Endothelial cell of umbilical vein (primary cell): ENCODE measurements around the gene PSIP1. TPM values are rescaled to one million over a fixed set of nuclear protein-coding genes. Genes with fewer than 3 reads are reported as not detected.

Experiments used
- BruUV-seq: library from RNA; stranded (reverse); fragments of 400-500 nt; replicated peaks from 2 replicates; lab custom pipeline; 2021; lab: Mats Ljungman, UMichigan
- CTCF ChIA-PET: fragments of 300-600, 350-600 bp; sonication (Branson Sonifier 250); formaldehyde crosslinking; loops from one replicate; lab custom pipeline; 2021; ENCODE audit warnings: antibody characterized with exemption, inconsistent platforms; lab: Charles Lee
- POLR2A ChIA-PET: fragments of 300-600, 350-600 bp; sonication (Branson Sonifier 250); formaldehyde crosslinking; loops from one replicate; lab custom pipeline; 2021; ENCODE audit warnings: antibody characterized with exemption, inconsistent platforms; lab: Charles Lee
- DNase-seq: peaks from one replicate; pipeline ENCODE4 v3.0.0-alpha.2; 2011; ENCODE audit warnings: low read depth, low spot score
- FAIRE-seq: peaks from 2 replicates; lab custom pipeline; 2011; peaks lifted over from hg19 to GRCh38; lab: Jason Lieb, UNC
- H2AFZ ChIP-seq: 2 replicates; pipeline ENCODE4 v1.6.0; 2012; ENCODE audit warnings: low read depth, low read length, control low read depth, inconsistent platforms
- H3K27ac ChIP-seq: 2 replicates; pipeline ENCODE4 v1.5.1; 2011; ENCODE audit warnings: low read depth, mild to moderate bottlenecking, control low read depth, low read length, moderate library complexity; ENCODE audit not compliant: insufficient read depth
- H3K27me3 ChIP-seq, 2 experiments: 2 replicates each; pipeline versions ENCODE4 v1.6.0 to v1.6.1; 2011; ENCODE audit warnings: low read length in 2 of 2, mixed read lengths in 1 of 2; ENCODE audit not compliant: control insufficient read depth in 2 of 2, insufficient read depth in 2 of 2
- H3K36me3 ChIP-seq, 2 experiments: 2 replicates in 1 of 2; 3 replicates in 1 of 2; pipeline ENCODE4 v1.5.1; 2011; ENCODE audit warnings: low read length in 2 of 2, mild to moderate bottlenecking in 1 of 2, moderate library complexity in 1 of 2; ENCODE audit not compliant: control insufficient read depth in 2 of 2, insufficient read depth in 2 of 2; ENCODE audit errors: extremely low read depth in 1 of 2
- H3K4me1 ChIP-seq: 3 replicates; pipeline ENCODE4 v1.5.1; 2011; ENCODE audit warnings: mild to moderate bottlenecking, low read length; ENCODE audit not compliant: control insufficient read depth, insufficient read depth; ENCODE audit errors: extremely low read depth
- H3K4me2 ChIP-seq: 2 replicates; pipeline ENCODE4 v1.6.1; 2011; ENCODE audit warnings: low read length, control low read depth, mixed read lengths; ENCODE audit not compliant: insufficient read depth
- H3K4me3 ChIP-seq, 3 experiments: fragments of 200-600 bp in 1 of 3; sonication (generic), shearing (Covaris generic) in 1 of 3; replicated peaks in 1 of 3; 2 replicates each; pipeline ENCODE4 v1.5.1; 2011 to 2016; ENCODE audit warnings: control low read depth in 3 of 3, low read length in 3 of 3, mild to moderate bottlenecking in 2 of 3, inconsistent platforms in 1 of 3, low read depth in 1 of 3, moderate library complexity in 1 of 3; ENCODE audit not compliant: insufficient read depth in 1 of 3
- H3K79me2 ChIP-seq: 2 replicates; pipeline ENCODE4 v1.6.0; 2012; ENCODE audit warnings: low read length, inconsistent platforms; ENCODE audit not compliant: control insufficient read depth, insufficient read depth
- H3K9ac ChIP-seq: replicated peaks from 2 replicates; pipeline ENCODE3; 2011; ENCODE audit warnings: low read length, control low read depth; ENCODE audit not compliant: insufficient read depth; ENCODE audit errors: extremely low read depth
- H3K9me1 ChIP-seq: replicated peaks from 3 replicates; pipeline ENCODE4 v1.6.0; 2011; ENCODE audit warnings: mild to moderate bottlenecking, low read length; ENCODE audit not compliant: control insufficient read depth, insufficient read depth; ENCODE audit errors: extremely low read depth
- H3K9me3 ChIP-seq: replicated peaks from 2 replicates; pipeline ENCODE4 v1.5.1; 2012; ENCODE audit warnings: low read length, inconsistent platforms; ENCODE audit not compliant: control insufficient read depth, insufficient read depth
- H4K20me1 ChIP-seq: replicated peaks from 2 replicates; pipeline ENCODE3; 2011; ENCODE audit warnings: mild to moderate bottlenecking, low read length; ENCODE audit not compliant: control insufficient read depth, insufficient read depth; ENCODE audit errors: extremely low read depth
- CTCF ChIP-seq, 2 donors: IDR thresholded peaks; 1 replicate in 1 of 2; 2 replicates in 1 of 2; pipeline ENCODE4 v1.5.1; 2011; ENCODE audit warnings: low read length in 2 of 2, mild to moderate bottlenecking in 2 of 2, moderate library complexity in 2 of 2, control low read depth in 1 of 2, inconsistent platforms in 1 of 2, low read depth in 1 of 2; ENCODE audit not compliant: insufficient read depth in 1 of 2; ENCODE audit errors: extremely low read depth in 1 of 2
- EZH2 ChIP-seq: IDR thresholded peaks from 2 replicates; pipeline ENCODE4 v1.6.1; 2012; ENCODE audit warnings: borderline replicate concordance, low read depth, mild to moderate bottlenecking, moderate library complexity, low read length, inconsistent platforms; ENCODE audit not compliant: severe bottlenecking
- FOS ChIP-seq: IDR thresholded peaks from 2 replicates; pipeline ENCODE4 v1.6.1; 2011; ENCODE audit warnings: mild to moderate bottlenecking, low read length, moderate library complexity, borderline replicate concordance; ENCODE audit not compliant: insufficient read depth
- GATA2 ChIP-seq: IDR thresholded peaks from 2 replicates; pipeline ENCODE4 v1.7.0; 2011; ENCODE audit warnings: low read depth, mild to moderate bottlenecking, moderate library complexity, mixed read lengths, low read length; ENCODE audit not compliant: insufficient read length, insufficient read depth
- JUN ChIP-seq: IDR thresholded peaks from 2 replicates; pipeline ENCODE4 v1.6.1; 2011; ENCODE audit warnings: borderline replicate concordance, low read depth; ENCODE audit not compliant: insufficient read length, insufficient read depth
- MAX ChIP-seq: IDR thresholded peaks from 2 replicates; pipeline ENCODE4 v1.6.1; 2011; ENCODE audit not compliant: insufficient read depth, insufficient read length
- MYC ChIP-seq: IDR thresholded peaks from one replicate; pipeline ENCODE4 v1.6.1; 2011; ENCODE audit warnings: mild to moderate bottlenecking, low read depth, low read length
- POLR2A ChIP-seq: IDR thresholded peaks from 2 replicates; pipeline ENCODE4 v1.6.1; 2012; ENCODE audit warnings: low read depth, mild to moderate bottlenecking, control low read depth, low read length
- POLR2AphosphoS5 ChIP-seq: IDR thresholded peaks from 2 replicates; pipeline ENCODE4 v1.6.1; 2012; ENCODE audit warnings: low read depth, mild to moderate bottlenecking, control low read depth, low read length, moderate library complexity; ENCODE audit not compliant: insufficient read depth
- dilution Hi-C: fragments of 300-500 bp; cut with MboI; formaldehyde crosslinking; loops from one replicate; pipeline ENCODE4 v1.15.0; 2019; ENCODE audit warnings: low sequenced_read_pairs; ENCODE audit not compliant: extremely low pct_ligation_motif_present
- intact Hi-C: fragments of 100-400 bp; cut with micrococcal nuclease; formaldehyde crosslinking; loops from one replicate; pipeline ENCODE4 v1.10.0; 2022
- polyA plus RNA-seq, 4 experiments: library from polyadenylated mRNA; depleted of rRNA in 3 of 4; stranded (reverse) in 3 of 4; unstranded in 1 of 4; fragments of >200 nt; gene quantifications; 2 replicates each; pipeline versions ENCODE4 v1.2.1 to v1.2.3, GENCODE V29; 2011 to 2012; ENCODE audit warnings: missing spikeins in 1 of 4
- total RNA-seq: library from RNA; stranded (reverse); gene quantifications from 2 replicates; pipeline ENCODE4 v1.2.3, GENCODE V29; 2021

Gene PSIP1
- total and polyA plus RNA-seq, 2 donors (not counting 3 experiments of a cell fraction or from before 2014, with no cell fraction given) = 12.9 to 76.7 TPM

- FAIRE-seq (no peak), DNase-seq (no peak)
- peaks cover 2% of the 10 kb centered on the region for H3K79me2 ChIP-seq
- no peaks in the 10 kb centered on the region for H3K9me3 ChIP-seq
- no peak overlapping the region for H3K9ac ChIP-seq
- H3K4me1 ChIP-seq = no peaks in the 10 kb centered on the region
- no TSS peak for BruUV-seq
- intact Hi-C loops = loop anchor here (5.0 kb wide), 1 partner anchor 122 kb away; no protein-coding TSS in a partner anchor
- H3K27me3 ChIP-seq = no peaks in the 10 kb centered on the region
- H3K4me2 ChIP-seq = no peak overlapping the region
- POLR2A ChIA-PET = no interaction called here
- H3K9me1 ChIP-seq = no peaks in the 10 kb centered on the region
- H3K27ac ChIP-seq = no peak overlapping the region
- TF ChIP-seq JUN (no peak), MYC (no peak), EZH2 (no peak), CTCF (IDR thresholded peaks at IDR 0.05; ENCODE audit: extremely low read depth in 1 of 2, insufficient read depth in 1 of 2, low read depth in 1 of 2, low read length in 2 of 2) (no peak), GATA2 (no peak), FOS (no peak), POLR2A (no peak), MAX (no peak), POLR2AphosphoS5 (no peak)
- no peak overlapping the region for H3K4me3 ChIP-seq
- H3K36me3 ChIP-seq = peaks cover 4 to 6% of the 10 kb centered on the region in 2 experiments
- no peak overlapping the region for H2AFZ ChIP-seq
- H4K20me1 ChIP-seq = no peaks in the 10 kb centered on the region
- dilution Hi-C loops = no loop called here
- CTCF ChIA-PET = interaction anchor here (1.2 kb wide), 1 partner anchor 207 kb away, joined by 4 read pairs; no protein-coding TSS in a partner anchor
These were observed 26.0 kb downstream of the PSIP1 start for GRCh38 chr9:15484802-15485201.
